Natural killer cell (primary cell): Measurements from ENCODE around the gene SMYD5. TPM values are rescaled to one million over a fixed set of nuclear protein-coding genes. Genes with fewer than 3 reads are reported as not detected.

Source experiments
- ATAC-seq, 3 donors: fragments of 150-1000 bp in 2 of 3; fragments of 200-7000 bp in 1 of 3; cut with Tn5 transposase; 1 replicate in 1 of 3; 2 replicates in 2 of 3; pipeline ENCODE4 v1.10.0; 2021; ENCODE audit warnings: mild to moderate bottlenecking in 2 of 3, moderate library complexity in 2 of 3
- DNase-seq, 2 donors: peaks; one replicate each; pipeline versions ENCODE4 v3.0.0 to v3.0.0-alpha.2; 2013 to 2021; ENCODE audit warnings: mixed read lengths in 1 of 2
- H3K27ac ChIP-seq: one replicate; pipeline ENCODE4 v1.5.1; 2013; ENCODE audit warnings: mild to moderate bottlenecking, low read length
- H3K27me3 ChIP-seq: one replicate; pipeline ENCODE4 v1.6.1; 2013; ENCODE audit warnings: low read length; ENCODE audit not compliant: control insufficient read depth, insufficient read depth
- H3K36me3 ChIP-seq: one replicate; pipeline ENCODE4 v1.6.1; 2013; ENCODE audit warnings: low read length; ENCODE audit not compliant: control insufficient read depth, insufficient read depth
- H3K4me1 ChIP-seq: one replicate; pipeline ENCODE4 v1.6.1; 2013; ENCODE audit warnings: low read length; ENCODE audit not compliant: control insufficient read depth, insufficient read depth
- H3K4me3 ChIP-seq: one replicate; pipeline ENCODE4 v1.5.1; 2013; ENCODE audit warnings: low read length
- H3K9me3 ChIP-seq: one replicate; pipeline ENCODE4 v1.6.1; 2013; ENCODE audit warnings: low read length; ENCODE audit not compliant: control insufficient read depth, insufficient read depth
- H3K27ac Mint-ChIP-seq, 2 donors: one replicate each; pipeline ENCODE4 v1.8.0; 2022; ENCODE audit warnings: mild to moderate bottlenecking in 2 of 2, mixed read lengths in 2 of 2, moderate library complexity in 1 of 2
- H3K27me3 Mint-ChIP-seq, 2 donors: one replicate each; pipeline ENCODE4 v1.8.0; 2022; ENCODE audit warnings: low read depth in 2 of 2, mixed read lengths in 2 of 2
- H3K36me3 Mint-ChIP-seq: one replicate; pipeline ENCODE4 v1.8.0; 2022; ENCODE audit warnings: mixed read lengths
- H3K4me1 Mint-ChIP-seq, 2 donors: one replicate each; pipeline ENCODE4 v1.8.0; 2022; ENCODE audit warnings: mixed read lengths in 2 of 2
- H3K4me3 Mint-ChIP-seq: one replicate; pipeline ENCODE4 v1.8.0; 2022; ENCODE audit warnings: mild to moderate bottlenecking, moderate library complexity, mixed read lengths
- H3K9me3 Mint-ChIP-seq, 2 donors: one replicate each; pipeline ENCODE4 v1.8.0; 2022; ENCODE audit warnings: mixed read lengths in 2 of 2
- CTCF ChIP-seq: fragments of 200-600 bp; IDR thresholded peaks from one replicate; pipeline ENCODE4 v1.8.0; 2022; ENCODE audit warnings: antibody characterized with exemption
- WGBS: methylation state at CpG from one replicate; pipeline ENCODE4 v1.1.7; 2013; ENCODE audit warnings: missing lambda C conversion rate; ENCODE audit not compliant: insufficient coverage; 5-methylcytosine and 5-hydroxymethylcytosine counted together
- intact Hi-C: fragments of 100-400 bp; cut with micrococcal nuclease; formaldehyde crosslinking; loops from one replicate; pipeline ENCODE4 v1.14.2; 2022
- total RNA-seq, 4 donors: library from RNA; stranded (reverse); fragments of 120-200 nt in 1 of 4; gene quantifications; one replicate each; pipeline versions ENCODE4 v1.2.3 to v1.2.4, GENCODE V29; 2013 to 2022

SMYD5 gene
- total RNA-seq, 3 donors from 2014 or later (not counting 1 experiment from before 2014, with no cell fraction given): 12.2 to 25.3 (median 12.2) TPM

- no peaks in the 10 kb centered on the region for H3K9me3 ChIP-seq
- H3K27me3 ChIP-seq: no peaks in the 10 kb centered on the region
- H3K36me3 ChIP-seq: peaks cover 3% of the 10 kb centered on the region
- no peak for TF ChIP-seq CTCF
- H3K27ac Mint-ChIP-seq: no peak overlapping the region
- H3K4me3 ChIP-seq: no peak overlapping the region
- H3K27me3 Mint-ChIP-seq: no peaks in the 10 kb centered on the region
- H3K4me1 Mint-ChIP-seq: peaks cover 7 to 10% of the 10 kb centered on the region in 2 donors
- ATAC-seq (no peak), DNase-seq (no peak)
- no peaks in the 10 kb centered on the region for H3K9me3 Mint-ChIP-seq
- no peaks in the 10 kb centered on the region for H3K36me3 Mint-ChIP-seq
- H3K27ac ChIP-seq: no peak overlapping the region
- H3K4me3 Mint-ChIP-seq: no peak overlapping the region
- 98% methylated on average over 15 of the region's 15 CpGs for WGBS
- intact Hi-C loops: no loop called here
- H3K4me1 ChIP-seq: peaks cover 4% of the 10 kb centered on the region
Observed at GRCh38 chr2:73264332-73264606, 50.2 kb downstream of the SMYD5 start.

- no peak for ATAC-seq
- H3K9me3 ChIP-seq: no peaks in the 10 kb centered on the region
- no peaks in the 10 kb centered on the region for H3K27me3 ChIP-seq
- TF ChIP-seq CTCF: no peak
- 92% methylated on average over 3 of the region's 4 CpGs for WGBS
- peaks cover 7% of the 10 kb centered on the region for H3K4me1 ChIP-seq
- no peak for DNase-seq
- peaks cover under 1% of the 10 kb centered on the region for H3K36me3 ChIP-seq
- H3K27ac ChIP-seq: no peak overlapping the region
- no peaks in the 10 kb centered on the region for H3K9me3 Mint-ChIP-seq
- H3K4me3 Mint-ChIP-seq: no peak overlapping the region
- no peak overlapping the region for H3K4me3 ChIP-seq
- peaks cover 7 to 10% of the 10 kb centered on the region in 2 donors for H3K4me1 Mint-ChIP-seq
- H3K36me3 Mint-ChIP-seq: no peaks in the 10 kb centered on the region
- H3K27ac Mint-ChIP-seq: no peak overlapping the region
- intact Hi-C loops: no loop called here
- H3K27me3 Mint-ChIP-seq: no peaks in the 10 kb centered on the region
Observed at GRCh38 chr2:73264783-73265182, 50.7 kb downstream of the SMYD5 start.

- Histone ChIP-seq H3K27ac (no peak overlapping the region), H3K27me3 (no peaks in the 10 kb centered on the region), H3K4me3 (no peak overlapping the region), H3K4me1 (peaks cover 8% of the 10 kb centered on the region), H3K9me3 (no peaks in the 10 kb centered on the region), H3K36me3 (no peaks in the 10 kb centered on the region)
- intact Hi-C loops: no loop called here
- no peak for TF ChIP-seq CTCF
- Mint-ChIP-seq H3K27me3 (no peaks in the 10 kb centered on the region), H3K9me3 (no peaks in the 10 kb centered on the region), H3K4me1 (peaks cover 7 to 10% of the 10 kb centered on the region in 2 donors), H3K27ac (no peak overlapping the region), H3K36me3 (no peaks in the 10 kb centered on the region), H3K4me3 (no peak overlapping the region)
- ATAC-seq (no peak), DNase-seq (no peak)
- WGBS: 97% methylated on average over 28 of the region's 28 CpGs
Observed at GRCh38 chr2:73265298-73266060, 51.4 kb downstream of the SMYD5 start.
